Suprapubic skin (tissue), 3 donors: ENCODE data around the gene MBP.

Experiments
- CTCF ChIP-seq, 2 donors: fragments of 200-600 bp in 1 of 2; fragments of 450-650 bp in 1 of 2; sonication (generic) in 1 of 2; IDR thresholded peaks; one replicate each; pipeline ENCODE4 v1.5.1; 2016 to 2019; ENCODE audit warnings: antibody characterized with exemption in 2 of 2, mild to moderate bottlenecking in 1 of 2, moderate library complexity in 1 of 2
- POLR2A ChIP-seq, 2 donors: fragments of 450-650 bp; IDR thresholded peaks; one replicate each; pipeline ENCODE4 v1.6.1; 2017; ENCODE audit warnings: antibody characterized with exemption in 2 of 2, mild to moderate bottlenecking in 2 of 2, moderate library complexity in 2 of 2

- TF ChIP-seq CTCF (IDR thresholded peaks at IDR 0.05): no peak
- peak in 1 of 2 donors; percentile 7 for TF ChIP-seq POLR2A (IDR thresholded peaks at IDR 0.05)
Observed at GRCh38 chr18:76988031-76988826, 144.4 kb downstream of the MBP start.
